PC-3 (cell line): ENCODE measurements around the gene ITIH3.

ENCODE experiments used
- CTCF ChIP-seq: fragments of 300-600 bp; sonication (generic); conservative IDR thresholded peaks from 2 replicates; pipeline ENCODE4 v1.5.1; 2017; ENCODE audit warnings: antibody characterized with exemption, low read depth, mild to moderate bottlenecking, low read length
- EZH2 ChIP-seq: fragments of 300-600 bp; sonication (generic); IDR thresholded peaks from one replicate; pipeline ENCODE4 v1.6.1; 2017; ENCODE audit warnings: antibody characterized with exemption, mild to moderate bottlenecking, low read length; ENCODE audit not compliant: unreplicated experiment
- EZH2phosphoT487 ChIP-seq: fragments of 300-600 bp; sonication (generic); IDR thresholded peaks from 2 replicates; pipeline ENCODE4 v1.6.1; 2018; ENCODE audit warnings: mild to moderate bottlenecking, antibody characterized with exemption, low read length, borderline replicate concordance

DNA sequence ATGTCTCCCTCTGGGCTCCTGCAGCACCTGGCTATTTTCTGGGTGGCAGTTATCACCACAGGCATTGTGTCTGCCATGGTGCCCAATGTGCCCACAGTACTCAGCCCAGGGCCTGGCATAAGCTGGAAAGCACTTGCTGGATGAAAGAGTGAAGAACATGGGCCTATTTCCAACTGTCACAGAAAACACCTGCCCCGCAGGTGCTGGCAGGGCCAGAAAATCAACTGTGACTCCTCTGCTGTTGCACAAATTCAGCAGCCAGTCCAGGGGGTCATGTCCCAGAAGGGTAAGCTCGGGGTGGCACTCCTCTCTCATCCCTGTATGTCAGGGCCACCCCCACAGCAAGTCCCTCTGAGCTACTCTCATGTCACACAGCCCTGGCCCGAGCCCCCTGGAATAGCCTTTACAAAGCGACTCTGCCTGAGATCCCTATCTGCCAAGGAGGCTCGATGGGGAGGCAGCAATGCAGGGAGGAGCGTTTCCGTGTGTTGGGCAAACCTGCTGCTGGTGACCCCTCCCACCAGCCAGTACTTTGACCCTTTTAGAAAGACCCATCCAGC lies 16.9 kb downstream of the ITIH3 start:
- no peak for TF ChIP-seq CTCF
- TF ChIP-seq EZH2 = no peak
- TF ChIP-seq EZH2phosphoT487 = no peak
